ENCODE results near the gene MPZ. TPM values are rescaled to one million over a fixed set of nuclear protein-coding genes. Genes with fewer than 3 reads are reported as not detected.
"Not testable (repeated sequence)": the region's sequence is repeated elsewhere in the genome, so short reads cannot be mapped to it uniquely, and the experiment has no call there.

Gene MPZ
- total RNA-seq, 1 donor from 2014 or later: 3.7 TPM

- no peaks in the 10 kb centered on the region for H3K27me3 ChIP-seq
- H3K4me1 ChIP-seq: no peaks in the 10 kb centered on the region
- no peak overlapping the region for H3K27ac ChIP-seq
- no peaks in the 10 kb centered on the region for H3K9me3 ChIP-seq
- no peak overlapping the region for H3K4me3 ChIP-seq
- TF ChIP-seq POLR2AphosphoS5 (IDR thresholded peaks at IDR 0.05; ENCODE audit: insufficient read depth in 1 of 2, low read depth in 1 of 2): no peak
- no peak for TF ChIP-seq POLR2A (IDR thresholded peaks at IDR 0.05)
- no peak for TF ChIP-seq CTCF (IDR thresholded peaks at IDR 0.05)
- DNase-seq (ENCODE audit: extremely low spot score in 2 of 2): peak in 1 of 2 donors; percentile 6
- intact Hi-C loops (cut with DNase I): no loop called here
- peaks cover 0 to 40% of the 10 kb centered on the region in 2 donors for H3K36me3 ChIP-seq
Measured at GRCh38 chr1:161324020-161324419, 14.3 kb upstream of the MPZ start.

- H3K27me3 ChIP-seq; DNase-seq (ENCODE audit: extremely low spot score in 2 of 2); H3K27ac ChIP-seq; H3K9me3 ChIP-seq; H3K4me3 ChIP-seq; H3K36me3 ChIP-seq: not testable (repeated sequence)
- H3K4me1 ChIP-seq: peaks cover 17% of the 10 kb centered on the region
- intact Hi-C loops (cut with DNase I): loop anchor here (10.0 kb wide), 1 partner anchor 69 kb away; no protein-coding TSS in a partner anchor
Measured at GRCh38 chr1:161315841-161316674, 6.3 kb upstream of the MPZ start.

- H3K4me3 ChIP-seq: peak within 1 kb of the TSS; percentile 61 to 78
- peak within 1 kb of the TSS; percentile 91 for H3K27ac ChIP-seq
- TF ChIP-seq POLR2AphosphoS5 (IDR thresholded peaks at IDR 0.05; ENCODE audit: insufficient read depth in 1 of 2, low read depth in 1 of 2) (peak; percentile 91 to 95), CTCF (IDR thresholded peaks at IDR 0.05) (no peak), POLR2A (IDR thresholded peaks at IDR 0.05) (peak in 1 of 2 donors; percentile 69)
- peaks cover 0 to 4% of the 10 kb centered on the region in 2 donors for H3K36me3 ChIP-seq
- peaks cover 17% of the 10 kb centered on the region for H3K4me1 ChIP-seq
- H3K27me3 ChIP-seq: no peaks in the 10 kb centered on the region
- peak in 1 of 2 donors; percentile 95 for DNase-seq (ENCODE audit: extremely low spot score in 2 of 2)
- intact Hi-C loops (cut with DNase I): loop anchor here (10.0 kb wide), 1 partner anchor 70 kb away; no protein-coding TSS in a partner anchor
- no peaks in the 10 kb centered on the region for H3K9me3 ChIP-seq
Measured at GRCh38 chr1:161314201-161314981, 4.6 kb upstream of the MPZ start, which contains the start of gene SDHC. TSS of gene SDHC (plus strand) at chr1:161314381. CDS start at chr1:161314406, 25 bp downstream.

GRCh38 chr1:161313554-161314200 is 3.9 kb upstream of the MPZ start:
- no peaks in the 10 kb centered on the region for H3K27me3 ChIP-seq
- intact Hi-C loops (cut with DNase I): loop anchor here (10.0 kb wide), 1 partner anchor 71 kb away; no protein-coding TSS in a partner anchor
- H3K36me3 ChIP-seq: peaks cover 0 to under 1% of the 10 kb centered on the region in 2 donors
- peak overlapping the region; percentile 61 to 78 for H3K4me3 ChIP-seq
- H3K4me1 ChIP-seq: peaks cover 17% of the 10 kb centered on the region
- no peaks in the 10 kb centered on the region for H3K9me3 ChIP-seq
- DNase-seq (ENCODE audit: extremely low spot score in 2 of 2): no peak
- peak overlapping the region; percentile 91 for H3K27ac ChIP-seq
- TF ChIP-seq POLR2AphosphoS5 (IDR thresholded peaks at IDR 0.05; ENCODE audit: insufficient read depth in 1 of 2, low read depth in 1 of 2): no peak
- no peak for TF ChIP-seq POLR2A (IDR thresholded peaks at IDR 0.05)
- TF ChIP-seq CTCF (IDR thresholded peaks at IDR 0.05): no peak

- peaks cover 17% of the 10 kb centered on the region for H3K4me1 ChIP-seq
- TF ChIP-seq POLR2A (IDR thresholded peaks at IDR 0.05) (no peak), CTCF (IDR thresholded peaks at IDR 0.05) (no peak), POLR2AphosphoS5 (IDR thresholded peaks at IDR 0.05; ENCODE audit: insufficient read depth in 1 of 2, low read depth in 1 of 2) (no peak)
- no peak overlapping the region for H3K27ac ChIP-seq
- H3K4me3 ChIP-seq: no peak overlapping the region
- H3K27me3 ChIP-seq: no peaks in the 10 kb centered on the region
- no peaks in the 10 kb centered on the region for H3K9me3 ChIP-seq
- intact Hi-C loops (cut with DNase I): loop anchor here (10.0 kb wide), 1 partner anchor 73 kb away; no protein-coding TSS in a partner anchor
- no peak for DNase-seq (ENCODE audit: extremely low spot score in 2 of 2)
- H3K36me3 ChIP-seq: no peaks in the 10 kb centered on the region
Measured at GRCh38 chr1:161311595-161312181, 1.9 kb upstream of the MPZ start.

Data from vagina (tissue), 2 donors.